OCI-LY7 (cell line): ENCODE results near the gene ADPRHL1. TPM values are rescaled to one million over a fixed set of nuclear protein-coding genes. Genes with fewer than 3 reads are reported as not detected.

Experiments
- BruUV-seq: library from RNA; stranded (reverse); fragments of 400-500 nt; replicated peaks from 2 replicates; lab custom pipeline; 2021; lab: Mats Ljungman, UMichigan
- CTCF ChIA-PET: fragments of 300-600 bp; sonication (Branson Sonifier 250); formaldehyde crosslinking; loops from one replicate; lab custom pipeline; 2022; ENCODE audit warnings: antibody characterized with exemption; ENCODE audit not compliant: unreplicated experiment; lab: Charles Lee
- POLR2A ChIA-PET: fragments of 300-600 bp; sonication (Branson Sonifier 250); formaldehyde crosslinking; loops from one replicate; lab custom pipeline; 2022; ENCODE audit warnings: antibody characterized with exemption; lab: Charles Lee
- DNase-seq: peaks from one replicate; pipeline ENCODE4 v3.0.0-alpha.2; 2015; ENCODE audit warnings: low spot score
- H2AFZ ChIP-seq: fragments of 200-600 bp; sonication (generic), shearing (Covaris generic); 2 replicates; pipeline ENCODE4 v1.6.1; 2014; ENCODE audit warnings: mild to moderate bottlenecking, antibody characterized with exemption, low read length, moderate library complexity
- H3K27ac ChIP-seq: fragments of 200-600 bp; sonication (generic); 2 replicates; pipeline ENCODE4 v1.5.1; 2014; ENCODE audit warnings: mixed run types, low read depth, mild to moderate bottlenecking, moderate library complexity, low read length, inconsistent platforms; ENCODE audit not compliant: poor library complexity, severe bottlenecking
- H3K36me3 ChIP-seq: fragments of 200-600 bp; sonication (generic); 2 replicates; pipeline ENCODE4 v1.6.1; 2014; ENCODE audit warnings: mild to moderate bottlenecking, antibody characterized with exemption, low read length, moderate library complexity, mixed read lengths; ENCODE audit not compliant: insufficient read depth
- H3K4me1 ChIP-seq: fragments of 200-600 bp; sonication (generic); 2 replicates; pipeline ENCODE4 v1.5.1; 2014; ENCODE audit warnings: mild to moderate bottlenecking, low read length; ENCODE audit not compliant: insufficient read depth, poor library complexity, severe bottlenecking
- H3K4me2 ChIP-seq: fragments of 200-600 bp; sonication (generic); 2 replicates; pipeline ENCODE4 v1.6.1; 2014; ENCODE audit warnings: mild to moderate bottlenecking, low read length
- H3K4me3 ChIP-seq: fragments of 200-600 bp; sonication (generic); 2 replicates; pipeline ENCODE4 v1.5.1; 2014; ENCODE audit warnings: mild to moderate bottlenecking, low read depth, low read length; ENCODE audit not compliant: poor library complexity, severe bottlenecking
- H3K79me2 ChIP-seq: fragments of 200-600 bp; sonication (generic); 2 replicates; pipeline ENCODE4 v1.6.1; 2016; ENCODE audit warnings: low read depth, mild to moderate bottlenecking, low read length, moderate library complexity, mixed read lengths; ENCODE audit not compliant: insufficient read depth
- H3K9me2 ChIP-seq: fragments of 200-600 bp; sonication (generic); 2 replicates; pipeline ENCODE4 v1.6.1; 2016; ENCODE audit warnings: mild to moderate bottlenecking, low read length, mixed read lengths; ENCODE audit not compliant: insufficient read depth
- H3K9me3 ChIP-seq: fragments of 200-600 bp; sonication (generic); 2 replicates; pipeline ENCODE4 v1.6.1; 2014; ENCODE audit warnings: mild to moderate bottlenecking, mixed run types, low read length, mixed read lengths
- H4K20me1 ChIP-seq: fragments of 200-600 bp; sonication (generic); 2 replicates; pipeline ENCODE4 v1.6.1; 2014; ENCODE audit warnings: mild to moderate bottlenecking, antibody characterized with exemption, low read length, moderate library complexity, mixed read lengths; ENCODE audit not compliant: insufficient read depth
- CTCF ChIP-seq: fragments of 200-600 bp; sonication (generic); conservative IDR thresholded peaks from 2 replicates; pipeline ENCODE4 v1.5.1; 2014; ENCODE audit warnings: mild to moderate bottlenecking, antibody characterized with exemption, low read length, moderate library complexity, mixed read lengths
- EZH2phosphoT487 ChIP-seq: fragments of 200-600 bp; sonication (generic); IDR thresholded peaks from 2 replicates; pipeline ENCODE4 v1.6.1; 2018; ENCODE audit warnings: low read depth, borderline replicate concordance, mild to moderate bottlenecking, mixed run types, antibody characterized with exemption, low read length, moderate library complexity, mixed read lengths
- intact Hi-C: fragments of 100-400 bp; cut with micrococcal nuclease; formaldehyde crosslinking; loops from one replicate; pipeline ENCODE4 v1.10.0; 2022; ENCODE audit not compliant: unreplicated experiment
- total RNA-seq, 2 experiments: library from RNA; depleted of rRNA in 1 of 2; stranded (reverse); fragments of >200 nt in 1 of 2; shearing (Covaris generic) in 1 of 2; gene quantifications; 2 replicates each; pipeline ENCODE4 v1.2.3, GENCODE V29; 2014 to 2022

The ADPRHL1 gene
- total RNA-seq, 2 experiments from 2014 or later, result 2.5 to 6.2 TPM

GRCh38 chr13:113493315-113493951 is 40.1 kb upstream of the ADPRHL1 start:
- Histone ChIP-seq H3K4me1 (peaks cover 29% of the 10 kb centered on the region), H3K9me3 (no peaks in the 10 kb centered on the region), H3K4me2 (peak overlapping the region; percentile 63), H3K9me2 (no peaks in the 10 kb centered on the region), H4K20me1 (peaks cover 14% of the 10 kb centered on the region; the same call in 1 of the 2 replicates), H3K27ac (no peak overlapping the region), H3K36me3 (peaks cover 31% of the 10 kb centered on the region), H3K4me3 (no peak overlapping the region), H2AFZ (no peak overlapping the region), H3K79me2 (peaks cover 14% of the 10 kb centered on the region)
- TF ChIP-seq EZH2phosphoT487, result no peak
- TF ChIP-seq CTCF, result no peak
- intact Hi-C loops, result no loop called here
- ChIA-PET POLR2A (interaction anchor here (0.6 to 1.2 kb wide), 4 partner anchors 12 to 30 kb away, joined by 3 to 4 read pairs (median 4); no protein-coding TSS in a partner anchor), CTCF (no interaction called here)
- DNase-seq, result no peak
- BruUV-seq, result no TSS peak

GRCh38 chr13:113491982-113492381 is 38.7 kb upstream of the ADPRHL1 start:
- no TSS peak for BruUV-seq
- CTCF ChIA-PET, result no interaction called here

More at GRCh38 chr13:113491982-113492381, 38.7 kb upstream of the ADPRHL1 start:
- Histone ChIP-seq H3K9me3 (no peaks in the 10 kb centered on the region), H3K36me3 (peaks cover 18% of the 10 kb centered on the region), H3K9me2 (no peaks in the 10 kb centered on the region), H3K79me2 (peaks cover 26% of the 10 kb centered on the region), H4K20me1 (peaks cover 29% of the 10 kb centered on the region; the same call in 1 of the 2 replicates), H3K4me3 (peak overlapping the region; percentile 82), H2AFZ (no peak overlapping the region), H3K4me2 (peak overlapping the region; percentile 100), H3K27ac (no peak overlapping the region), H3K4me1 (peaks cover 37% of the 10 kb centered on the region)
- intact Hi-C loops, result no loop called here
- TF ChIP-seq EZH2phosphoT487 (no peak), CTCF (no peak)
- DNase-seq, result no peak
- POLR2A ChIA-PET, result no interaction called here
